Measurements from ENCODE around the gene DOK5.

Gene DOK5

DNA sequence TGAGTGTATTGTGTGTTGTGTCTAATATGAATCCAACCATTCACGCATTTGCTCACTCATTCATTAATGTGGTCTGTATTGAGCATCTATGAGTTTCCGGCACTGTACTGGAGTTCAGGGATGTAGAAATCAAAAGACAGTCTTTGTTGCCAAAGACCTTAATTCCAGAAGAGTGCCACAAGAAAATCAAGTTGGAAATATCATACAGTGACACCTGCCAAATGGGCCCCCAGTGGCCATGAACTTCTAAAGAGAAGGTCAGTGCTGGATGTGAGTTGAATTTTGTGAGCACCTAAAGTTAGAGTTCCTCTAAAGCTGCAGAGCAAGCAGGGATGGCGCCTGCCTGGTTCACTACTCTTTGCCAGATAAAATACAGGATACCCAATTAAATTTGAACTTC, 175.9 kb downstream of the DOK5 start:
- DNase-seq: no peak

- no peak for DNase-seq
Observed at GRCh38 chr20:54654450-54654849, 179.1 kb downstream of the DOK5 start.

DNA sequence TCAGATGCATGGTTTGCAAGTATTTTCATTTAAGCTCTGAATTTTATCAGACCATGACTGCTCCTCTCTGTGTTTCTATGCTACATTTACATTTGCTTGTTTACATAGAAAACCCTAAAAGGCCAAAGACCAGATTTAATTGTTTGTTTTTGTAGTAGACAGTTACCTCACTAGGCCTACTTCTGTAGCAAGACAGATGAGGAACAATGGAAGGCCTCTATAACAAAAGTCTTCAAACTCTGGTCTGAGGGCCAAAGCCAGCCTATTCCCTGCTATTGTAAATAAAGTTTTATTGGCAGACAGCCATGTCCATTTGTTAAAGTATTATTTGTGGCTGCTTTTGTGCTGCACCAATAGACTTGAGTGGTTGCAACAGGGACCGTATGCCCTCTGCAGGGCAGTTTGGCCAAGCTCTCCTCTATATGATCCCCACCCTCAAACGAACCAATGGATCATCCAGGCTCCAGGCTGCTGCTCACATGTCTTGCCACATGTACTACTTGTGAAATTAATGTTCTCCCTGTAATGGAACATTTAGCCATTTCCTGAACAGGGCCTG, 182.0 kb downstream of the DOK5 start:
- no peak for DNase-seq

DNA sequence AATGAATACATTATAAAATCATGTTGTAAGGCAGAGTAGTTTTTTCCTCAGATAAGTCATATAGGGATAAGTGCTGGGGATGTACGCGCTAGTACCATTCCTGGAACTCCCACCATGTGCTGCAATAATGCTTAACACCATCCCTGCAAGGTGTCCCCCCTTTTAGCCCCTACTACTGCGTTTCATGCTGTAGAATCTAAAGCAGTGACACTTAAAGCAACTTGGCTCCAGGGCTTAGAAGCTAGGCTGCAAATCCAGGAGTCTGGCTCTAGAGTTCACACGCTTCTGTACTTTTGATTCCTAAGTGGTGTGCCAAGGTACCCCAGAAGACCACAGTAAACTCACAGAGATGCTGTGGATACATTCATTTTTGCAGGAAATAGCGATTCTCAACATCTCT, 183.1 kb downstream of the DOK5 start:
- DNase-seq: no peak

DNA sequence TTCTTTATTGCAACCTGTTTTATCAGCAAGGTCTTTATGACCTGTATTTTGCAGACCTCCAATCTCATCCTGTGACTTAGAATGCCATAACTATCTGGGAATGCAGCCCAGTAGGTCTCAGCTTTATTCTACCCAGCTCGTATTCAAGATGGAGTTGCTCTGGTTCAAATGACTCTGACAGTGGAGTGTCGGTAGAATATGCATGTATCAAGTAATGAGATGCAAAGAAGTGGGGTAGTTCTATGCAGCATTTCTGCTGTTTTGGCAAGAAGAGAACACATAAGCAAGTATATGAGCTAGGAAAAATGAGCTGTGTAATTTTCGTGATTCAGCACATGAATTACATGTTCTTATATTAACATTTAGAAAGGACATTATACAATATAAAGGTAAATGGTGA, 185.9 kb downstream of the DOK5 start:
- no peak for DNase-seq

GRCh38 chr20:54661880-54662465, 186.6 kb downstream of the DOK5 start:
- no peak for DNase-seq

GRCh38 chr20:54665812-54666211, 190.4 kb downstream of the DOK5 start:
- no peak for DNase-seq

- peak; percentile 4 for DNase-seq
Observed at GRCh38 chr20:54668271-54669039, 193.1 kb downstream of the DOK5 start.

GRCh38 chr20:54669040-54669363, 193.6 kb downstream of the DOK5 start:
- DNase-seq: no peak

GRCh38 chr20:54678253-54678652, 202.9 kb downstream of the DOK5 start:
- DNase-seq: no peak

GRCh38 chr20:54680439-54680838, 205.0 kb downstream of the DOK5 start:
- DNase-seq: no peak

GRCh38 chr20:54680872-54681619, 205.7 kb downstream of the DOK5 start:
- DNase-seq: no peak

- no peak for DNase-seq
Observed at GRCh38 chr20:54681869-54682268, 206.5 kb downstream of the DOK5 start.

DNA sequence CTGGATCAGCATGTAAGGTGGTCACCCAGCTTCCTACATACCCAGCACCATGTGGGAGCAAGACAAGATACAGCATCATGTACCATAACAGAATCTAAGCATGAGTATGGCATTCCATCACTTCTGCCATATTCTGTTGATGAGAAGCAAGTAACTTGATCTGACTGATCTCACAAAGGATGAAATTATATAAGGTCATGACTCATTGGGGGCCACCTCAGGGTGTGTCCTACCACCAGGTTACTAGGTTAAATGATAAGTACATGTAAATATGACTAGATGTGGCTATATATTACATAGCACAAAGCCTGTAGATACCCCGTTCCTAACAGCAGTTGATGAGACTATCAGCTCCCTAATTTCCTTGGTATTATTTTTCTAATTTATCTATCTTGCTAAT, 213.1 kb downstream of the DOK5 start:
- DNase-seq: no peak

GRCh38 chr20:54690323-54690722, 214.9 kb downstream of the DOK5 start:
- no peak for DNase-seq

DNA sequence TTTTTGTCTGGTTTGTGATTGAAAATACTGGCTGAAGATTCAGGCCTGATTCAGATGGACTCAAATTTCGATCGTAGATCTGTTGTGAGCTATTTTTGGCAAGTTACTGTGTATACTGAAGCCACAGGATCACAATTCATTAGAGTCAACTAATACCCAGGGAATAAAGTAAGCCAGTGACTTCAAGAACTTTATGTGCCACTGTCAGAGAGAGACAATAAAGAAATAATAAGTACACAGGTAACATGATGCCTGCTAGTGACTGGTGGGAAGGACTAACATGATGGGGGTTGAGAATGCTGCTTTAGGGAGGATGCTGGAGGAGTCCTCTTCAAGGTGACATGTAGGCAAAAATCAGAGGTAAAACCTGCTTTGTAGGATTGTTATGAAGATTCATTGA, 215.9 kb downstream of the DOK5 start:
- DNase-seq: no peak

- DNase-seq: no peak
Observed at GRCh38 chr20:54692168-54692887, 216.9 kb downstream of the DOK5 start.

- DNase-seq: no peak
Observed at GRCh38 chr20:54694516-54694915, 219.1 kb downstream of the DOK5 start.

DNA sequence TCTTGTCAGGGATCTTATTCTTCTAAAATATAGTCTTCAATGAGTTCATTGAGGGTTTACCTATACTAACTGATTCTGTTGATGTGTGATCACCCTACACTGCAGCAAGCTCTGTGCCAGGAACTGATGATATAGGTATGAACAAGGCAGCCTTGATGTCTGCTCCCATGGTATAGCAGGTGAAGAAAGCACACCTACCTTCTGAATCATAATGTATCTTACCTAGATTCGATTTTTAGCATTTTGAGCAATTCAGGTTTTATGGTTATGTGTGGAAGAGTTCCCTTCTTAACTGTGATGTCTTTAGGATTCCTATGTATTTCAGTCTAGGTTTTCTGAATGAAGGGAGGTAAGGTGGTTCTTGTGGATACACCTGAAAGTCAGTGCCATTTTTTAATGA, 223.0 kb downstream of the DOK5 start:
- no peak for DNase-seq

Data from CD4-positive, alpha-beta T cell treated with Interleukin-17A for 1 hour (primary cell).